ENCODE data around the gene SLC48A1. TPM values are rescaled to one million over a fixed set of nuclear protein-coding genes. Genes with fewer than 3 reads are reported as not detected.
A peak's percentile ranks its signal among the peaks of the same experiment; 100 is the strongest.

SLC48A1 gene
- polyA plus RNA-seq, 3 donors = 9.4 to 19.6 (median 15.8) TPM

DNA sequence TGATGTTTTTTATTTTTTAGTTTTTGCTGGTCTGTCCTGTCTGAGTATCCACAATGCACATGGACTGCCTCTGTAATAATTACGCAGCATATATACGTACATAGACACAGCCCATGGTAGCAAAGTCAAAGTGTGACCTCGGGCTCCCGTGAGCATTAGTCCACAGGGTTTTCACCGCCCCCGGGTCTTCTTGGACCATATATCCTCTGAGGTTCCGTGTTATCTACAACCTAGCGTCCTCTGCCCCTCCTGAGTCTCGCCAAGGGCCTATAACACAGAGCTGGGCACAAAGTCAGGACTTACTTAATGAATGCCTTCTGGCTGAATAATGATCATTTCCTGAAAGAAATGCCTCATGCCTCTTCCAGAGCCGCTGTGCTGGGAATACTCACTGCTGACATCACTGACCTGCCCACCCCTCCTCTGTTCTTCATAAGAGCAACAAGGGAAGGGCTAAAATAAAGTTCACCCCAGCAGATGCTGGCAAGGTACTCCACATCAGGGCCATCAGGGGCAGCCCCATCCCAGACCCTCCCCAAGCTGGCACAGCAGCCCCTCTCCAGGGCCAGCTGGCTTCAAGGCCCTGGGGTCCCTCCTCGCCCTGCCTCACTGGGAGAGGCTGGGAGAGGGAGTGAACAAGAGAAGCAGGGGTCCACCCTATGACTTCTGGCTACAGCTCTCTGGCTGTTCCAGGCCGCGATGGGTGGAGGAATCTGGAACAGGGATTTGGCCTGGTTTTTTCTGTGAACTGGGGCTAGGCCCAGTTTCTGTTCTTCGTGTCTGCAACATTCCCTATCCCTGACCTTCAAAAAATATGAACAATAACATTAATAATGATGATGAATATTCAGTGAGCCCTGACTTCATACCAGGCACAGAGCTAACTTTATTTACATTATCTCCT lies 38.8 kb downstream of the SLC48A1 start:
- intact Hi-C loops (cut with micrococcal nuclease) = loop anchor here in 1 of 2 donors (10.0 kb wide), 1 partner anchor 93 kb away; the partner anchor contains the start of gene VDR
- H3K4me2 ChIP-seq (replicated peaks; ENCODE audit: extremely low read depth, low read length, poor library complexity, severe bottlenecking) = peak overlapping the region; percentile 87
- peak overlapping the region; percentile 94 to 100 (median 99) for H3K27ac Mint-ChIP-seq
- DNase-seq = no peak
- peaks cover 98% of the 10 kb centered on the region for H3K79me2 ChIP-seq (ENCODE audit: insufficient read depth, low read length)
- H3K4me1 ChIP-seq (ENCODE audit: control insufficient read depth in 1 of 2, insufficient read depth in 2 of 2, low read length in 2 of 2) = peaks cover 94 to 99% of the 10 kb centered on the region in 2 donors
- peaks cover 91% of the 10 kb centered on the region for H3K4me1 Mint-ChIP-seq
- peak overlapping the region; percentile 98 to 99 for H3K27ac ChIP-seq (ENCODE audit: low read depth in 1 of 2, low read length in 2 of 2)
- H3K4me3 ChIP-seq (replicated peaks in 1 of 3; ENCODE audit: low read depth in 2 of 3, low read length in 3 of 3) = peak overlapping the region in 1 of 3 experiments; percentile 80
- peaks cover 0 to 3% (median 0%) of the 10 kb centered on the region in 3 donors for H3K27me3 Mint-ChIP-seq (ENCODE audit: low read depth in 3 of 3)
- 76% methylated on average over 11 of the region's 14 CpGs for WGBS (ENCODE audit: insufficient coverage)
- peak overlapping the region; percentile 9 to 92 for H3K4me3 Mint-ChIP-seq
- H3K27me3 ChIP-seq (ENCODE audit: control insufficient read depth in 2 of 2, insufficient read depth in 2 of 2, low read length in 2 of 2) = no peaks in the 10 kb centered on the region
- H3K36me3 Mint-ChIP-seq = peaks cover 16 to 19% of the 10 kb centered on the region in 2 donors
- H3K36me3 ChIP-seq (replicated peaks in 1 of 2; ENCODE audit: control insufficient read depth in 1 of 2, insufficient read depth in 2 of 2, low read length in 2 of 2) = no peaks in the 10 kb centered on the region
- H3K9me3 ChIP-seq (replicated peaks in 1 of 2; ENCODE audit: control insufficient read depth in 1 of 2, insufficient read depth in 1 of 2, low read length in 2 of 2) = no peaks in the 10 kb centered on the region
- peaks cover 15% of the 10 kb centered on the region for H4K20me1 ChIP-seq (ENCODE audit: insufficient read depth, low read length)
- H3K9ac ChIP-seq (ENCODE audit: insufficient read depth, low read length, poor library complexity, severe bottlenecking) = peak overlapping the region; percentile 83
- TF ChIP-seq, protein P1, sequence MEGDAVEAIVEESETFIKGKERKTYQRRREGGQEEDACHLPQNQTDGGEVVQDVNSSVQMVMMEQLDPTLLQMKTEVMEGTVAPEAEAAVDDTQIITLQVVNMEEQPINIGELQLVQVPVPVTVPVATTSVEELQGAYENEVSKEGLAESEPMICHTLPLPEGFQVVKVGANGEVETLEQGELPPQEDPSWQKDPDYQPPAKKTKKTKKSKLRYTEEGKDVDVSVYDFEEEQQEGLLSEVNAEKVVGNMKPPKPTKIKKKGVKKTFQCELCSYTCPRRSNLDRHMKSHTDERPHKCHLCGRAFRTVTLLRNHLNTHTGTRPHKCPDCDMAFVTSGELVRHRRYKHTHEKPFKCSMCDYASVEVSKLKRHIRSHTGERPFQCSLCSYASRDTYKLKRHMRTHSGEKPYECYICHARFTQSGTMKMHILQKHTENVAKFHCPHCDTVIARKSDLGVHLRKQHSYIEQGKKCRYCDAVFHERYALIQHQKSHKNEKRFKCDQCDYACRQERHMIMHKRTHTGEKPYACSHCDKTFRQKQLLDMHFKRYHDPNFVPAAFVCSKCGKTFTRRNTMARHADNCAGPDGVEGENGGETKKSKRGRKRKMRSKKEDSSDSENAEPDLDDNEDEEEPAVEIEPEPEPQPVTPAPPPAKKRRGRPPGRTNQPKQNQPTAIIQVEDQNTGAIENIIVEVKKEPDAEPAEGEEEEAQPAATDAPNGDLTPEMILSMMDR (IDR thresholded peaks at IDR 0.05) = no peak
- H2AFZ ChIP-seq (ENCODE audit: insufficient read depth, low read depth, low read length, poor library complexity, severe bottlenecking) = no peak overlapping the region
- no peaks in the 10 kb centered on the region for H3K9me3 Mint-ChIP-seq

DNA sequence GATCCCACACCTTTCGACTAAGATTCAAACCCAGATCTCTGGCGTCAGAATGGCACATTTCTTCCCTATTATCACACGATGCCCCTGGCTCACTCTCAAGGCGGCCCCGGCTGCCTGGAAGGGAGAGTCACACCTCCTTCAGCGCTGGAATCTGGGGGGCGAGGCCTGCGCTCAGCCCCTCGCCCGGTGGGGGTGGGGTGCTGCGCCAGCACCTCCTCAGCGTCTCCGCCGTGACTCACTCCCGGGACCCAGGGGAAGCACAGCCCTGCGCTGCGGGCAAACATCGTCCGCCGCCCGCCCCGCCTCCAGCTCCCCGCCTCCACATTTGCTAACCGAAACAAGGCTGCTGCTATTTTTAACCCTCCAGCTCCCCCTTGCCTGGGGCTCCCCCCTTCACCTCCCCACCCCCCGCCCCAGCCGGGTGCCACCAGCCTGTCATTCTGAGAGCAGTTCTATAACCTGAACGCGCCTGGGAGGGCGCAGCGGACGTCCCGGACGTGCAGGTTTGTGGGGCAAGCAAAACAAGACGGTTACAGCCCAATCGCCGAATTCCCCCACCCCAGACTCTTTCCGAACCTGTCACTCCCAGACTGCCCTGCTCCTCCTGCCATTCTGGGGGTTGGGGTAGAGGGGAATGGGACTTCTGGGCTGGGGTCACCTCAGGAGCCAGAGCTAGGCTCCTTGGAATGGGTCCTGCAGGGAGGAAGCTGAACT lies 39.9 kb downstream of the SLC48A1 start:
- Histone ChIP-seq H3K79me2 (ENCODE audit: insufficient read depth, low read length) (peaks cover 98% of the 10 kb centered on the region), H3K36me3 (replicated peaks in 1 of 2; ENCODE audit: control insufficient read depth in 1 of 2, insufficient read depth in 2 of 2, low read length in 2 of 2) (no peaks in the 10 kb centered on the region), H2AFZ (ENCODE audit: insufficient read depth, low read depth, low read length, poor library complexity, severe bottlenecking) (peak overlapping the region; percentile 85), H3K9ac (ENCODE audit: insufficient read depth, low read length, poor library complexity, severe bottlenecking) (peak overlapping the region; percentile 83), H3K27me3 (ENCODE audit: control insufficient read depth in 2 of 2, insufficient read depth in 2 of 2, low read length in 2 of 2) (no peaks in the 10 kb centered on the region), H3K4me3 (replicated peaks in 1 of 3; ENCODE audit: low read depth in 2 of 3, low read length in 3 of 3) (peak overlapping the region; percentile 31 to 80 (median 53)), H3K9me3 (replicated peaks in 1 of 2; ENCODE audit: control insufficient read depth in 1 of 2, insufficient read depth in 1 of 2, low read length in 2 of 2) (no peaks in the 10 kb centered on the region), H3K27ac (ENCODE audit: low read depth in 1 of 2, low read length in 2 of 2) (peak overlapping the region; percentile 98 to 99), H4K20me1 (ENCODE audit: insufficient read depth, low read length) (peaks cover 17% of the 10 kb centered on the region), H3K4me1 (ENCODE audit: control insufficient read depth in 1 of 2, insufficient read depth in 2 of 2, low read length in 2 of 2) (peaks cover 98 to 99% of the 10 kb centered on the region in 2 donors), H3K4me2 (replicated peaks; ENCODE audit: extremely low read depth, low read length, poor library complexity, severe bottlenecking) (peak overlapping the region; percentile 87)
- Mint-ChIP-seq H3K4me1 (peaks cover 91% of the 10 kb centered on the region), H3K27me3 (ENCODE audit: low read depth in 3 of 3) (peaks cover 0 to 3% (median 0%) of the 10 kb centered on the region in 3 donors), H3K4me3 (peak overlapping the region; percentile 85 to 92), H3K36me3 (peaks cover 16 to 18% of the 10 kb centered on the region in 2 donors), H3K9me3 (no peaks in the 10 kb centered on the region), H3K27ac (peak overlapping the region; percentile 94 to 100 (median 99))
- TF ChIP-seq, protein P1 (IDR thresholded peaks at IDR 0.05) = no peak
- intact Hi-C loops (cut with micrococcal nuclease) = loop anchor here in 1 of 2 donors (10.0 kb wide), 1 partner anchor 92 kb away; the partner anchor contains the start of gene VDR
- WGBS (ENCODE audit: insufficient coverage) = 0% methylated on average over 33 of the region's 37 CpGs
- peak; percentile 77 to 88 (median 87) for DNase-seq

Data from CD14-positive monocyte (primary cell).